ENCODE measurements around the gene MRPL36. TPM values are rescaled to one million over a fixed set of nuclear protein-coding genes. Genes with fewer than 3 reads are reported as not detected.
A peak's percentile ranks its signal among the peaks of the same experiment; 100 is the strongest.

MRPL36 gene
- total and polyA plus RNA-seq, 2 of the 4 experiments (the other 2 are of a cell fraction) = 85.9 to 103 TPM

GRCh38 chr5:1788200-1788599 is 11.4 kb downstream of the MRPL36 start:
- CTCF ChIA-PET = interaction anchor here (0.6 to 0.7 kb wide), 2 partner anchors 25 to 243 kb away, joined by 3 read pairs; no protein-coding TSS in a partner anchor
- dilution Hi-C loops (cut with HindIII; ENCODE audit: low sequenced_read_pairs, unreplicated experiment) = no loop called here

More at GRCh38 chr5:1788200-1788599, 11.4 kb downstream of the MRPL36 start:
- H3K9me1 ChIP-seq (ENCODE audit: insufficient read depth, low read length) = peaks cover 3% of the 10 kb centered on the region
- no peak overlapping the region for H3K18ac ChIP-seq (ENCODE audit: low read depth, low read length)
- DNase-seq = no peak
- H3K27me3 ChIP-seq (ENCODE audit: control insufficient read depth, insufficient read depth, low read length) = no peaks in the 10 kb centered on the region; the same call in 1 of the 2 replicates
- no peak overlapping the region for H3K23ac ChIP-seq (ENCODE audit: low read depth, low read length)
- peak overlapping the region; percentile 87 for H2AK5ac ChIP-seq (ENCODE audit: low read depth, low read length)
- H2BK15ac ChIP-seq (ENCODE audit: low read depth, low read length) = 0 out of 3 replicates have a peak overlapping the region, but pooled peaks have one; percentile 54
- H2AFZ ChIP-seq (replicated peaks; ENCODE audit: low read length, poor library complexity) = no peak overlapping the region
- no peaks in the 10 kb centered on the region for H4K20me1 ChIP-seq (ENCODE audit: insufficient read depth, low read length)
- no peak for ATAC-seq (ENCODE audit: low read depth)
- no peak overlapping the region for H3K27ac ChIP-seq (ENCODE audit: insufficient read depth, low read length)
- peak overlapping the region; percentile 14 for H2BK5ac ChIP-seq (ENCODE audit: low read depth, low read length, poor library complexity, severe bottlenecking)
- BruUV-seq (replicated peaks) = no TSS peak
- no peaks in the 10 kb centered on the region for H3K9me3 ChIP-seq (ENCODE audit: control insufficient read depth, insufficient read depth, low read length)
- no peaks in the 10 kb centered on the region for H3K36me3 ChIP-seq (ENCODE audit: control insufficient read depth, insufficient read depth, low read length)
- H3K9ac ChIP-seq (ENCODE audit: low read depth, low read length) = no peak overlapping the region
- H3K4me2 ChIP-seq (ENCODE audit: low read depth, low read length) = no peak overlapping the region
- peak overlapping the region; percentile 74 for H2BK20ac ChIP-seq (ENCODE audit: low read depth, low read length)
- H3K4me3 ChIP-seq (ENCODE audit: insufficient read depth, low read depth, low read length) = no peak overlapping the region
- no peak overlapping the region for H4K5ac ChIP-seq (ENCODE audit: low read depth, low read length)
- peak overlapping the region; percentile 72 for H3K4ac ChIP-seq (ENCODE audit: low read depth, low read length)
- H3K4me1 ChIP-seq (ENCODE audit: control insufficient read depth, insufficient read depth, low read length) = peaks cover 12% of the 10 kb centered on the region
- H2AK9ac ChIP-seq (replicated peaks; ENCODE audit: low read depth, low read length, poor library complexity) = peak overlapping the region; percentile 13
- no CpG with 5 or more reads among the region's 7 CpGs for WGBS, 2 experiments (ENCODE audit: extremely low coverage in 2 of 2, insufficient read length in 1 of 2)
- H2BK120ac ChIP-seq (ENCODE audit: low read depth, low read length) = peak overlapping the region; percentile 91
- in situ Hi-C loops (cut with MboI; ENCODE audit: low sequenced_read_pairs) = loop anchor here (25.0 kb wide), 1 partner anchor 826 kb away; no protein-coding TSS in a partner anchor
- H4K91ac ChIP-seq (ENCODE audit: insufficient read depth, low read depth, low read length) = no peak overlapping the region; the same call in 1 of the 2 replicates
- H3K56ac ChIP-seq (ENCODE audit: extremely low read depth, insufficient read depth, low read length) = no peak overlapping the region
- H3K14ac ChIP-seq (replicated peaks; ENCODE audit: low read depth, low read length) = peak overlapping the region; percentile 29; the same call in 1 of the 2 replicates
- intact Hi-C loops (cut with micrococcal nuclease) = no loop called here
- POLR2A ChIA-PET (ENCODE audit: unreplicated experiment) = no interaction called here
- H4K8ac ChIP-seq (ENCODE audit: low read depth in 2 of 2, low read length in 2 of 2) = peak overlapping the region; percentile 9 to 19; a peak in 2 of 4 replicates
- H3K79me1 ChIP-seq (ENCODE audit: low read depth in 1 of 2, low read length in 2 of 2) = peaks cover 0 to 10% of the 10 kb centered on the region in 2 experiments; a peak in 2 of 4 replicates
- TF ChIP-seq POLR2A (IDR thresholded peaks at IDR 0.05; ENCODE audit: low read depth, low read length) (no peak), ELK1 (IDR thresholded peaks at IDR 0.05; ENCODE audit: borderline replicate concordance, low read depth, low read length) (no peak), RFX5 (IDR thresholded peaks at IDR 0.05; ENCODE audit: low read depth, low read length) (no peak), SMC3 (IDR thresholded peaks at IDR 0.05; ENCODE audit: low read depth, low read length) (no peak), FOS (IDR thresholded peaks at IDR 0.05; ENCODE audit: low read depth, low read length) (no peak), RCOR1 (IDR thresholded peaks at IDR 0.05; ENCODE audit: insufficient replicate concordance, low read length) (no peak), BHLHE40 (IDR thresholded peaks at IDR 0.05; ENCODE audit: low read depth, low read length) (no peak), NFE2L2 (IDR thresholded peaks at IDR 0.05; ENCODE audit: low read depth, low read length) (no peak), MAFK (IDR thresholded peaks at IDR 0.05; ENCODE audit: low read depth, low read length) (no peak), MXI1 (IDR thresholded peaks at IDR 0.05; ENCODE audit: borderline replicate concordance, low read depth, low read length) (no peak)
- TF ChIP-seq, protein P1, sequence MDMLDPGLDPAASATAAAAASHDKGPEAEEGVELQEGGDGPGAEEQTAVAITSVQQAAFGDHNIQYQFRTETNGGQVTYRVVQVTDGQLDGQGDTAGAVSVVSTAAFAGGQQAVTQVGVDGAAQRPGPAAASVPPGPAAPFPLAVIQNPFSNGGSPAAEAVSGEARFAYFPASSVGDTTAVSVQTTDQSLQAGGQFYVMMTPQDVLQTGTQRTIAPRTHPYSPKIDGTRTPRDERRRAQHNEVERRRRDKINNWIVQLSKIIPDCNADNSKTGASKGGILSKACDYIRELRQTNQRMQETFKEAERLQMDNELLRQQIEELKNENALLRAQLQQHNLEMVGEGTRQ (IDR thresholded peaks at IDR 0.05; ENCODE audit: low read depth, low read length) = no peak
- TF ChIP-seq, protein P2, sequence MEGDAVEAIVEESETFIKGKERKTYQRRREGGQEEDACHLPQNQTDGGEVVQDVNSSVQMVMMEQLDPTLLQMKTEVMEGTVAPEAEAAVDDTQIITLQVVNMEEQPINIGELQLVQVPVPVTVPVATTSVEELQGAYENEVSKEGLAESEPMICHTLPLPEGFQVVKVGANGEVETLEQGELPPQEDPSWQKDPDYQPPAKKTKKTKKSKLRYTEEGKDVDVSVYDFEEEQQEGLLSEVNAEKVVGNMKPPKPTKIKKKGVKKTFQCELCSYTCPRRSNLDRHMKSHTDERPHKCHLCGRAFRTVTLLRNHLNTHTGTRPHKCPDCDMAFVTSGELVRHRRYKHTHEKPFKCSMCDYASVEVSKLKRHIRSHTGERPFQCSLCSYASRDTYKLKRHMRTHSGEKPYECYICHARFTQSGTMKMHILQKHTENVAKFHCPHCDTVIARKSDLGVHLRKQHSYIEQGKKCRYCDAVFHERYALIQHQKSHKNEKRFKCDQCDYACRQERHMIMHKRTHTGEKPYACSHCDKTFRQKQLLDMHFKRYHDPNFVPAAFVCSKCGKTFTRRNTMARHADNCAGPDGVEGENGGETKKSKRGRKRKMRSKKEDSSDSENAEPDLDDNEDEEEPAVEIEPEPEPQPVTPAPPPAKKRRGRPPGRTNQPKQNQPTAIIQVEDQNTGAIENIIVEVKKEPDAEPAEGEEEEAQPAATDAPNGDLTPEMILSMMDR (conservative IDR thresholded peaks at IDR 0.05; ENCODE audit: low read depth, low read length) = no peak

Data from IMR-90 (cell line).